Esophagus squamous epithelium (tissue), 5 donors: Measurements from ENCODE around the gene LASP1NB.

Source experiments
- DNase-seq: peaks from one replicate; lab custom pipeline; 2025; lab: John Stamatoyannopoulos, UW
- H3K27ac ChIP-seq, 4 donors: fragments of 200-600 bp; sonication (generic); one replicate each; pipeline ENCODE4 v1.5.1; 2016 to 2019; ENCODE audit warnings: mild to moderate bottlenecking in 1 of 4
- H3K27me3 ChIP-seq, 4 donors: fragments of 200-600 bp; sonication (generic); 1 replicate in 3 of 4; 2 replicates in 1 of 4; pipeline versions ENCODE4 v1.5.1 to v1.6.0; 2017 to 2021; ENCODE audit warnings: antibody characterized with exemption in 1 of 4
- H3K36me3 ChIP-seq, 3 donors: fragments of 200-600 bp; sonication (generic); one replicate each; pipeline ENCODE4 v1.5.1; 2016 to 2019
- H3K4me1 ChIP-seq, 3 donors: fragments of 200-600 bp; sonication (generic); one replicate each; pipeline ENCODE4 v1.5.1; 2017 to 2019
- H3K4me3 ChIP-seq, 4 donors: fragments of 200-600 bp; sonication (generic); 1 replicate in 3 of 4; 2 replicates in 1 of 4; pipeline ENCODE4 v1.5.1; 2016 to 2019; ENCODE audit warnings: mild to moderate bottlenecking in 2 of 4, moderate library complexity in 1 of 4
- H3K9me3 ChIP-seq, 3 donors: fragments of 200-600 bp; sonication (generic); one replicate each; pipeline ENCODE4 v1.5.1; 2016 to 2019
- CTCF ChIP-seq, 6 experiments: fragments of 450-650 bp in 4 of 6; fragments of 200-600 bp in 2 of 6; sonication (generic) in 2 of 6; IDR thresholded peaks; one replicate each; pipeline ENCODE4 v1.5.1; 2016 to 2019; ENCODE audit warnings: antibody characterized with exemption in 6 of 6, mild to moderate bottlenecking in 4 of 6, moderate library complexity in 4 of 6
- POLR2A ChIP-seq, 4 donors: fragments of 450-650 bp; IDR thresholded peaks; one replicate each; pipeline ENCODE4 v1.6.1; 2017; ENCODE audit warnings: antibody characterized with exemption in 4 of 4, mild to moderate bottlenecking in 4 of 4, moderate library complexity in 3 of 4
- WGBS, 2 donors: methylation state at CpG; one replicate each; pipeline ENCODE4 v1.1.5; 2018; 5-methylcytosine and 5-hydroxymethylcytosine counted together
- intact Hi-C: fragments of 100-400 bp; cut with DNase I; formaldehyde crosslinking; loops from one replicate; pipeline ENCODE4 v1.15.0; 2022
- donor health status: DM: yes; HTN: yes; CAD: no.

The LASP1NB gene

DNA sequence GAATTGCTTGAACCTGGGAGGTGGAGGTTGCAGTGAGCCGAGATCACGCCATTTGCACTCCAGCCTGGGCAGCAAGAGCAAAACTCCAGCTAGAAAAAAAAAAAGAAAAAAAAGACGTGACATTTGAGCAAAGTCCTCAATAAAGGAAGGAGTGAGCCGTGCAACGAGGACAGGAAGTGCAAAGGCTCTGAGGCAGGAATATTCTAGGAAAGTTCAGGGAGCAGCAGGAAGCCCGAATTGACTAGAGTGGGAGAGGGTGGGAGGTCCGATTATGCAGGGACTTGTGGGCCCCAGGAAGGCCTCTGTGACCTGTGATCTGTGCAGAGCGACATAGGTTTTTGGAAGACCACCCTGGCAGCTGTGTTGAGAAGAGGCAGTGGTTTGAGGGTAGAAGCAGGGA lies 8.6 kb upstream of the LASP1NB start:
- H3K36me3 ChIP-seq, result peaks cover 38 to 94% (median 57%) of the 10 kb centered on the region in 3 donors
- peaks cover 10 to 67% (median 16%) of the 10 kb centered on the region in 3 donors for H3K4me1 ChIP-seq
- H3K9me3 ChIP-seq, result no peaks in the 10 kb centered on the region
- no peak overlapping the region for H3K4me3 ChIP-seq
- intact Hi-C loops, result no loop called here
- 72 to 81% methylated on average over 8 of the region's 8 CpGs for WGBS, 2 donors
- TF ChIP-seq CTCF (IDR thresholded peaks at IDR 0.05), result no peak
- no peak for TF ChIP-seq POLR2A (IDR thresholded peaks at IDR 0.05)
- H3K27me3 ChIP-seq, result no peaks in the 10 kb centered on the region
- H3K27ac ChIP-seq, result no peak overlapping the region
- no peak for DNase-seq

DNA sequence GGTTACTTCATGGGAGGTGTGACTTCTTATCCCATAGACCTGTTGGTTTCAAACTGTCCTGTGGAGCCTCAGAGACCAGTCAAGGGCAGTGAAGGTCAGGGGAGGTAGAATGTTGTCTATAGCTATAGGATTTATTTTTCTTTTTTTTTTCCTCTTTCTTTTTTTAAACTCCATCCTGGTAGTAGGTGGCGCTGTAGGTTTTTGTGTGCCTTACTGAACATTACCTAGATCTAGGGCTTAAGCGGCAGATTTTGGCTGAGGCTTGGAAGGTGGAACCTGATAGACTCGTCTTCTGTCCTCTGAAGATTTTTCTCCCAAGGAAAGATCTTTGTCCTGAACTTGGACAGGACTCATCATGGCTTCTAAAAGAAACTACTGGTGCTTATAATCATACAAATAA lies 8.2 kb upstream of the LASP1NB start:
- DNase-seq, result no peak
- Histone ChIP-seq H3K27ac (no peak overlapping the region), H3K27me3 (no peaks in the 10 kb centered on the region), H3K4me1 (peaks cover 6 to 67% (median 13%) of the 10 kb centered on the region in 3 donors), H3K9me3 (no peaks in the 10 kb centered on the region), H3K36me3 (peaks cover 38 to 89% (median 57%) of the 10 kb centered on the region in 3 donors), H3K4me3 (no peak overlapping the region)
- TF ChIP-seq POLR2A (IDR thresholded peaks at IDR 0.05) (no peak), CTCF (IDR thresholded peaks at IDR 0.05) (peak in 1 of 6 experiments; percentile 13)
- whole genome bisulfite sequencing, 2 donors, result 53 to 83% methylated on average over 3 of the region's 3 CpGs
- intact Hi-C loops, result no loop called here

DNA sequence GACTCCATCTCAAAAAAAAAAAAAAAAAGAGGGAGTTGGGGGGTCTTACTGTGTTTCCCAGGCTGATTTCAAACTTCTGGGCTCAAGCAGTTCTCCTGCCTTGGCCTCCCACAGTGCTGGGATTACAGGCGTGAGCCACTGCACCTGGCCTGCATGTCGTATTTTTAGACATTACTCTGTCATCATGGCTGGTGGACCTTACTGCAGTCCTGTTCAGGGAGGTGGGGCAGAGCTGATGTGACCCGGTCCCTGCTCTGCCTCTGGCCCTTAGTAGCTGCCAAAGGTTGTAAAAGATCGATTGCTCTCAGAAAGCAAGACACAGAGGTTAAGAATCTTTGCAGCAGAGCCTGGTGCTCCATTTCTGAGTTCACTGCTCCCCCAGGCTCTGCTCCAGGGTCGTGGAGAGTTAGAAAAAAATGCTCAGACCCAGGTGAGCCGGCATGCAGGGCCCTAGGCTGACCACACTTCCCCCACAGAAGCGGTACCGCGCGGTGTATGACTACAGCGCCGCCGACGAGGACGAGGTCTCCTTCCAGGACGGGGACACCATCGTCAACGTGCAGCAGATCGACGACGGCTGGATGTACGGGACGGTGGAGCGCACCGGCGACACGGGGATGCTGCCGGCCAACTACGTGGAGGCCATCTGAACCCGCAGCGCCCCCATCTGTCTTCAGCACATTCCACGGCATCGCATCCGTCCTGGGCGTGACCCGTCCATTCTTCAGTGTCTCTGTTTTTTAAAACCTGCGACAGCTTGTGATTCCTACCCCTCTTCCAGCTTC lies 7.1 kb upstream of the LASP1NB start:
- Histone ChIP-seq H3K4me1 (peaks cover 8 to 67% (median 19%) of the 10 kb centered on the region in 3 donors), H3K27ac (peak overlapping the region in 1 of 4 donors; percentile 6), H3K9me3 (no peaks in the 10 kb centered on the region), H3K36me3 (peaks cover 38 to 79% (median 56%) of the 10 kb centered on the region in 3 donors), H3K4me3 (no peak overlapping the region), H3K27me3 (no peaks in the 10 kb centered on the region)
- TF ChIP-seq CTCF (IDR thresholded peaks at IDR 0.05) (no peak), POLR2A (IDR thresholded peaks at IDR 0.05) (no peak)
- 86 to 89% methylated on average over 27 to 37 of the region's 37 CpGs for WGBS, 2 donors
- intact Hi-C loops, result no loop called here
- DNase-seq, result no peak

- Histone ChIP-seq H3K36me3 (peaks cover 36 to 73% (median 54%) of the 10 kb centered on the region in 3 donors), H3K27me3 (no peaks in the 10 kb centered on the region), H3K9me3 (no peaks in the 10 kb centered on the region), H3K4me3 (no peak overlapping the region), H3K4me1 (peaks cover 8 to 72% (median 24%) of the 10 kb centered on the region in 3 donors), H3K27ac (peak overlapping the region in 2 of 4 donors; percentile 6 to 59)
- WGBS, 2 donors, result 92 to 100% methylated on average over 1 to 3 of the region's 5 CpGs
- no peak for TF ChIP-seq CTCF (IDR thresholded peaks at IDR 0.05)
- TF ChIP-seq POLR2A (IDR thresholded peaks at IDR 0.05), result no peak
- intact Hi-C loops, result no loop called here
- no peak for DNase-seq
Observed at GRCh38 chr17:38918916-38919315, 6.5 kb upstream of the LASP1NB start.

DNA sequence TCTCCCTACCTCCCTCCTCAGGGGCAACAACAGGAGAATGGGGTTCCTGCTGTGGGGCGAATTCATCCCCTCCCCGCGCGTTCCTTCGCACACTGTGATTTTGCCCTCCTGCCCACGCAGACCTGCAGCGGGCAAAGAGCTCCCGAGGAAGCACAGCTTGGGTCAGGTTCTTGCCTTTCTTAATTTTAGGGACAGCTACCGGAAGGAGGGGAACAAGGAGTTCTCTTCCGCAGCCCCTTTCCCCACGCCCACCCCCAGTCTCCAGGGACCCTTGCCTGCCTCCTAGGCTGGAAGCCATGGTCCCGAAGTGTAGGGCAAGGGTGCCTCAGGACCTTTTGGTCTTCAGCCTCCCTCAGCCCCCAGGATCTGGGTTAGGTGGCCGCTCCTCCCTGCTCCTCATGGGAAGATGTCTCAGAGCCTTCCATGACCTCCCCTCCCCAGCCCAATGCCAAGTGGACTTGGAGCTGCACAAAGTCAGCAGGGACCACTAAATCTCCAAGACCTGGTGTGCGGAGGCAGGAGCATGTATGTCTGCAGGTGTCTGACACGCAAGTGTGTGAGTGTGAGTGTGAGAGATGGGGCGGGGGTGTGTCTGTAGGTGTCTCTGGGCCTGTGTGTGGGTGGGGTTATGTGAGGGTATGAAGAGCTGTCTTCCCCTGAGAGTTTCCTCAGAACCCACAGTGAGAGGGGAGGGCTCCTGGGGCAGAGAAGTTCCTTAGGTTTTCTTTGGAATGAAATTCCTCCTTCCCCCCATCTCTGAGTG lies 5.9 kb upstream of the LASP1NB start:
- Histone ChIP-seq H3K4me3 (no peak overlapping the region), H3K4me1 (peaks cover 8 to 68% (median 24%) of the 10 kb centered on the region in 3 donors), H3K36me3 (peaks cover 30 to 67% (median 50%) of the 10 kb centered on the region in 3 donors), H3K27me3 (no peaks in the 10 kb centered on the region), H3K27ac (peak overlapping the region in 3 of 4 donors; percentile 48 to 79 (median 59)), H3K9me3 (no peaks in the 10 kb centered on the region)
- intact Hi-C loops, result no loop called here
- TF ChIP-seq CTCF (IDR thresholded peaks at IDR 0.05), result no peak
- TF ChIP-seq POLR2A (IDR thresholded peaks at IDR 0.05), result no peak
- WGBS, 2 donors, result 94 to 100% methylated on average over 7 to 14 of the region's 16 CpGs
- no peak for DNase-seq
